Posterior cingulate gyrus (tissue), 11 donors: ENCODE results near the gene PRDM8.
A peak's percentile ranks its signal among the peaks of the same experiment; 100 is the strongest.

Experiments used
- DNase-seq, 10 donors: peaks; one replicate each; pipeline versions ENCODE4 v3.0.0 to v3.0.0-alpha.2; 2020 to 2021; ENCODE audit warnings: mixed read lengths in 3 of 10
- intact Hi-C: fragments of 100-400 bp; cut with DNase I; formaldehyde crosslinking; loops from one replicate; pipeline ENCODE4 v1.15.1; 2023

PRDM8 gene

DNA sequence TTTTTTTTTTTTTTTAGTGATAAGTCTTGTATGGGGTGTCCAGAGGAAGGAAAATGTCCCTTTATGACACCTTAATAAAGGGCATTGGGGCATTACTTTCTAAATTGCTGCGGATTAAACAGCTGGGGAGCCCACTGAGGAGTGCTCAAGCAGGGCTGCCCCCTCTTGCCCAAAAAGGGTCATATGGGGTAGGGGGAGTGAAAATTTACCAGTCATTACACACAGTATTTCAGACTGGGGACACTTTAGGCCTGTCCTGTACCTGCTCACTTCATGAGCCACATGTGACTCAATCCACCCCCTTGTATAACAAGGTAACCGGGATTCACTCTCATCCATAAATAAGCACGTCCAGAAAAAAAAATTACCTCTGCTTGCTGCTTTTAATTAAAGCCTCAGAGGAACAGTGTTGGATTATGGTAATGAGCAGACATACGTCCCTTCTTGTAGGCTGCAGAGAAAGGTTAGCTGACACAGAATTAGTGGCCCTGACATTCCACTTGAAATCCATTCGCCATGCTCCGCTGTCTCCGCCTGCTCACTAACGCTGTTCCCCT, 1.8 kb downstream of the PRDM8 start:
- intact Hi-C loops = no loop called here
- DNase-seq = peak in 1 of 10 donors; percentile 27

DNA sequence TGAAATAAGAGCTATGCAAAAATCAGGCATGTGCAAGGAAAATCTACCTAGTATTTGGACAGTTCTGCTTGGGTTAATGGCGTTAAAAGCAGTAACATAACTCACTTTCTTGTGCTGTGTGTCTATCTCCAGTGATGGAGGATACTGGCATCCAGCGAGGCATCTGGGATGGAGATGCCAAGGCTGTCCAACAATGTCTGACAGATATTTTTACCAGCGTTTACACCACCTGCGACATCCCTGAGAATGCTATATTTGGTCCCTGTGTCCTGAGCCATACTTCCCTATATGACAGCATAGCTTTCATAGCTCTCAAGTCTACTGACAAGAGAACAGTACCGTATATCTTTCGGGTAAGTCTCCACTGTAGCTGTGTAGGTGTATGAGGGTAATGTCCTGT, 2.6 kb downstream of the PRDM8 start:
- DNase-seq = peak in 1 of 10 donors; percentile 62
- intact Hi-C loops = no loop called here

DNA sequence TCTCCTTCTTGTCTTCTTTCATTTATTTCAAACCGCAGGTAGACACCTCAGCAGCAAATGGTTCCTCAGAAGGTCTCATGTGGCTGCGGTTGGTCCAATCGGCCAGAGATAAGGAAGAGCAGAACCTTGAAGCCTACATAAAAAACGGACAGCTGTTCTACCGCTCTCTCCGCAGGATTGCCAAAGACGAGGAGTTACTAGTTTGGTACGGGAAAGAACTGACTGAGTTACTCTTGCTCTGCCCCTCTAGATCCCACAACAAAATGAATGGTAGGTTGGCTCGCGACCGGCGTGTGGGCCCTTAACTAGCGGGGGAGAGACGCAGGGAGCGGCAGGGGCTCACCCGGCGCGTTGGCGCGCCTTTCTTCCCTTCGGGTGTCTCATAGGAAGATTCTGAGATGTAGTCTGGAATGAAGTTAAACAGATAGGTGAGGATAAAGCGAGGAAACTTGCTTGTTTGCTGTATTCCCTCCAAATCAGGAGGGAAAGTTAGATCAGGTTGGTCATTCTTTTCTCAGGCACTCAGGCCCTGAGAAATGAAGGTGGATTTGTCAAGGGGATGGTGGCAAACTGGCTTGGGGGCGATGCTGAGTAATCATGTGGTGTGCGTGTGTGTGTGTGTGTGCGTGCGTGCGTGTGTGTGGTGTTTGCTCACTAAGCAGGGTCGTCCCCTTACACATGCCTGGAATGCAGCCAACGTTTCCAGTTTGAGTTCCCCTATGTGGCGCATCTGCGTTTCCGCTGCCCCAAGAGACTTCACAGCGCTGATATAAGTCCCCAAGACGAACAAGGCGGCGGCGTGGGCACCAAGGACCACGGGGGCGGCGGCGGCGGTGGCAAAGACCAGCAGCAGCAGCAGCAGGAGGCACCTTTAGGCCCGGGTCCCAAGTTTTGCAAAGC, 4.2 kb downstream of the PRDM8 start:
- intact Hi-C loops = no loop called here
- peak in 4 of 10 donors; percentile 8 to 82 (median 57) for DNase-seq

DNA sequence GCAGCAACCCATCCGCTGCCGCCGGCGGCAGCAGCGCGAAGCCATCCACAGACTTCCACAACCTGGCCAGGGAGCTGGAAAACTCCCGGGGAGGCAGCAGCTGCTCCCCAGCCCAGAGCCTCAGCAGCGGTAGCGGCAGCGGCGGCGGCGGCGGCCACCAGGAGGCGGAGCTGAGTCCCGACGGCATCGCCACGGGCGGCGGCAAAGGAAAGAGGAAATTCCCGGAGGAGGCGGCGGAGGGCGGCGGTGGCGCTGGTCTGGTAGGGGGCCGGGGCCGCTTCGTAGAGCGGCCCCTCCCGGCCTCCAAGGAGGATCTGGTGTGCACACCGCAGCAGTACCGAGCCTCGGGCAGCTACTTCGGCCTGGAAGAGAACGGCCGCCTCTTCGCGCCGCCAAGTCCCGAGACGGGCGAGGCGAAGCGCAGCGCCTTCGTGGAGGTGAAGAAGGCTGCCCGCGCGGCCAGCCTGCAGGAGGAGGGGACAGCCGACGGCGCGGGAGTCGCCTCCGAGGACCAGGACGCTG, 4.9 kb downstream of the PRDM8 start:
- peak in 9 of 10 donors; percentile 54 to 96 (median 73) for DNase-seq
- intact Hi-C loops = no loop called here

DNA sequence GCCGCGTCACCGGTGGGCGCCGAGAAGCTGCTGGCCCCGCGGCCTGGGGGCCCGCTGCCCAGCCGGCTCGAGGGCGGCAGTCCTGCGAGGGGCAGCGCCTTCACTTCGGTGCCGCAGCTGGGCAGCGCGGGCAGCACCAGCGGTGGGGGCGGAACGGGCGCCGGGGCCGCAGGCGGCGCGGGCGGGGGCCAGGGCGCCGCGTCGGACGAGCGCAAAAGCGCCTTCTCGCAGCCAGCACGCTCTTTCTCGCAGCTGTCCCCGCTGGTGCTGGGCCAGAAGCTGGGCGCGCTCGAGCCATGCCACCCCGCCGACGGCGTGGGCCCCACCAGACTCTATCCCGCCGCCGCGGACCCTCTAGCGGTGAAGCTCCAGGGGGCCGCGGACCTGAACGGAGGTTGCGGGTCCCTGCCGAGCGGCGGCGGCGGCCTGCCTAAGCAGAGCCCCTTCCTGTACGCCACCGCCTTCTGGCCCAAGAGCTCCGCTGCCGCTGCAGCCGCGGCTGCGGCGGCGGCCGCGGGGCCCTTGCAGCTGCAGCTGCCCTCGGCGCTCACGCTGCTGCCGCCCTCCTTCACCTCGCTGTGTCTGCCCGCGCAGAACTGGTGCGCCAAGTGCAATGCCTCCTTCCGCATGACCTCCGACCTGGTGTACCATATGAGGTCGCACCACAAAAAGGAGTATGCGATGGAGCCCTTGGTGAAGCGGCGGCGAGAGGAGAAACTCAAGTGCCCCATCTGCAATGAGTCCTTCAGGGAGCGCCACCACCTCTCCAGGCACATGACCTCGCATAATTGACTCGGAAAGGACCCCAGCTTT, 5.6 kb downstream of the PRDM8 start:
- peak in 5 of 10 donors; percentile 10 to 90 (median 72) for DNase-seq
- intact Hi-C loops = no loop called here

DNA sequence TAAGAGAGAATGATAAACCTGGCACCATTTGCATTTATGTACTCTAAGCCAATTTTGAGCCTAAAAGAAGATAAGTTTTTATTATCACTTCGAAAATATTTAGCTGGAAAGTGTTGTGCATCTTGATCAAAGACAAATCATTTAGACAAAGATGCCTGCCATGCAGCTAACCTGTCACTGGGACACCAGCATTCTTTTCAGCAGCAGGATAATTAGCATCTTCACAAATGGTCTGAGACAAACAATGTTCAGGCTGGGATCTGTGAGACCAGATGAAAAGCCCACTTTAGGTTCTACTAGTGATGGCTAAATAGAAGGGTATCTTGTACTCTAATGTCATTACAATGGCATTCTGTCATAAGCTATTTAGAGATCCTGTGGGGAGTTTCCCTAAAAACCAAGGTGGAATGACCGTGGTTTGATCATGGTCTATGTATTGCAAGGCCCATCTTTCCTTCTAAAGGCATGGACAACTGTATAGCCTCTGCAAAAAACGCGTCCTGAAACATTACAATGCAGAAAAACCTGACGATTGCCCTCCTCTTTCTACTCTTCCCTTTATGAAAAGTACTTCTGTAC, 7.2 kb downstream of the PRDM8 start:
- intact Hi-C loops = no loop called here
- no peak for DNase-seq

DNA sequence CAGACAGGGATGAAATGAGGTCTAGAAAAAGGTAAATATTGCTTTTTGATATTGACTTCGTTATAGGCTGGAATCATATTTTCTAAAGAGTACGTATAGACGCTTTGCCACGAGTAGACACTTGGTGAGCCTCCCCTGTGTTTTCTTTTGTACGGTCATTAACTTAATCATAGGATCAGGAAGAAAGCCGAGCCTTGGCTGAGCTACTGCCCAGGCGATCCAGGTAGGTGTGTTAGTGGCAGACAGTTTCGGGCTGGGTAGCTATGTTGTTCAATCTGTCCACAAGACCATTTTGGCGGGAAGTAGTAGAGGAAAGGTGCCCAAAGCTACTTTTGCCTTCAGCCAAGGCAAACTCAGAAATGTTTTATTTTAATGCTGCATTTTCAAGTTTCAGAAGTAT, 8.8 kb downstream of the PRDM8 start:
- intact Hi-C loops = no loop called here
- DNase-seq = peak in 1 of 10 donors; percentile 61

DNA sequence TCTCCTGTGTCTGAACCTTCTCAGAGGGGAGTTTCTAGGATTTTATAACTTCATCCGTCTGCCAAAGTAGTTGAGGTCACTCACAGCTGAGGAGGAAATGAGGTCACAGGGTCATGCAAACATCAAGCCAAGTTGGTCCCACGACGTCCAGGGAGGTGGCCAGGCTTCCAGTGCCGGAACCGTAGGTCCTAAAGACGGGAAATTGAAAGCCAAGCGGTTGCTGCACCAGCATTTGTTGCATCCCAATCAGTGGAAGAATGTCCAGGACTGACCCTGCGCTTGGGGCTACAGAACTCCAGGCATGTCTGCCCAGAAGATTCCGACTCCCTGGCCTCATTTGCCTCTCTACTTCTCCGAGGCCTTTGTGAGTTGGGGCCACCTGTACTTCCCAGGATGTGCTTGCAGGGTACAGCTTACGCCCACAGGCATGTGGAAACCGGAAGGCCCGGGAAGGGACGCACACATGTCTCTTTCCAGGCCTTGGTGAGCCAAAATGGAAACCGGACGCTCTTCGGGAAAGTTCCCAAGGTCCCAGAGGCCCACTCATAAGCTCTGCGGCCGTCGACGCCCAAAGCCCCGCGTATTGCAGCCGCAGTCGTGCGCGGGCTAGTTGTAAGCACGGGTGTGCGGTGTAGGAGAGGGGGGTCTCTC, 9.3 kb downstream of the PRDM8 start:
- DNase-seq = peak in 3 of 10 donors; percentile 59 to 80 (median 71)
- intact Hi-C loops = no loop called here

DNA sequence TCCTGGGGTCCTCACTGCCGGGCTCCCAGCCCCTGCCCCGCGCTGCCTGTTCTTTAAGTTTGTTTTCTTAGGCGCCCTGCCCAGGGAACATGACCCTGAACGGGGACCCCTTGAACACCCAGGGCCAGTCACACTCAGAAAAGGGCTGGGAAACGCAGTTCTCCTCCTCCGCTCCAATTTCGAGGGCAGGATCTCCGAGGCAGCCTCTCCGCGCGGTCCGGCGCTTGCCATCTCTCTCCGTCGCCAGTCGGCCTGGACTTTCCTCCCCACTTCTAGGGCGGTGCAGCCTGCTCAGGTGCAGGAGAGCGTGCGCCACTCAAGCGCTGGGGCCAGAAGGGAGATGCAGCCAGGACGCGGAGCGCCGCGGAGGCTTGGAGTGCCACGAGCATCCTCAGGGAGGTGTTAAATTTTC, 9.9 kb downstream of the PRDM8 start:
- peak in 3 of 10 donors; percentile 55 to 86 (median 67) for DNase-seq
- intact Hi-C loops = no loop called here

DNA sequence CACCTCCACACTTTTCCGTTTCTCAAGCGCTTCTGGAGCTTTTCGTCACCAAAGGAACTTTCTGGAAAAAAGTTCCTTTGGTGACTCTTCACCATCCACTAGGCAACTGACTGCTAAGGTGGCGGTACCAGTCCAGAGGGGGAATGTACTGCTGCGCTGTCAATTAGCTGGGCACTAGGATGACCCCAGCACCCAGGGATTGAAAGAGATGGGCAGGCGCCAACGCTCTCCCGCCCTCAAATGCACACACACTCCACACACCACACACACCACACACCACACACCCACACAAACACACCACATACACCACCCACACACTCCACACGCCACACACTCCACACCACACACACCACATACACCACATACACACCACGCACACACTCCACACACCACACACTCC, 10.4 kb downstream of the PRDM8 start:
- intact Hi-C loops = no loop called here
- DNase-seq = peak in 1 of 10 donors; percentile 66

DNA sequence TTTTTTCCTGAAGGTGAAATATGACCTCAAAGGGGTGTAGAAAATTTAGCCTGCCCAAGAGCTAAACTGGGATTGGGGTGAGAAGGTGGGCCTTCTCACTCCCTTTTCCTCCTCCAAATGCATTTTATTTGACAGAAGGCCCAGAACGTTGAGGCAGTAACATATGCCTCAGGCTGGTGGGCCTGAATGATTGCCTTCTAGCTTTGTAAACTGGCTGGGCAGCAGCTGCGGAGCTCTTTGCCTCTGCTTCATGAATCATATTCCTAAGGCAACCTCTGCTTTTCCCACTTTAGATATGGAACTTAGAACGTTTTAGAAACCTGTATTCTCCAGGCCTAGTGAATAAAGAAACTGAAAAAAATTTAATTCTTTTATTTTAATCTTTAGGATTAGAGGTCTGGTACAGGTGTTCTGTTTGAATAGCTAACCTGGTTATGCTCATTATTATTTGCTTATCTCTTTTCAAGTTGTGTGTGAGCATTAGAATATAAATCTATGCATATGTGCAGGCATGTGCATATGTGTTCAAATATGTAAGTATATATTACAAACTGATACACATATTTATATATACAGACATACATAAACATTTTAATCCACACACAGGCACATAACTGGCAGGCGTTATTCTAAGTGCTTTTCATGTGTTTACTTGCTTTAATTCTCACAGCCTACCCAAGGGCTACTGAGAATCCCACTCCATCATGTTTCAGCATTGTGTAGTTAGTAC, 11.5 kb downstream of the PRDM8 start:
- peak in 2 of 10 donors; percentile 39 to 45 for DNase-seq
- intact Hi-C loops = no loop called here

DNA sequence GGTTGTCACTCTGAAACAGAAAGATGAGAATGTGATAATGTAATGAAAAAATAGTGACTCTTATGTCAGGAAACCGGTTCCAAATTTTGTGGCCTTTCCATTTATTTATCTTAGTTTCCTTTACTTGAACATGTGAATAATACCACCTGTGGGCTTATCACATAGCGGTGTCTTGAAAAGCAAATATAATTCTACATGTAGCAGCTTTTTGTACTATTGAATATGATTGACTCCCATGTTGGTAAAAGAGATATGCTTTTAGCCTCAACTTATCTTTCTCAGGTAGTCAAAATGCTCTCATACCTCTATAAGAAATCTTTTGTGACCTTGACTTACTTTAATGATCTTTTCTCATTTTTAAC, 12.0 kb downstream of the PRDM8 start:
- no peak for DNase-seq
- intact Hi-C loops = no loop called here

DNA sequence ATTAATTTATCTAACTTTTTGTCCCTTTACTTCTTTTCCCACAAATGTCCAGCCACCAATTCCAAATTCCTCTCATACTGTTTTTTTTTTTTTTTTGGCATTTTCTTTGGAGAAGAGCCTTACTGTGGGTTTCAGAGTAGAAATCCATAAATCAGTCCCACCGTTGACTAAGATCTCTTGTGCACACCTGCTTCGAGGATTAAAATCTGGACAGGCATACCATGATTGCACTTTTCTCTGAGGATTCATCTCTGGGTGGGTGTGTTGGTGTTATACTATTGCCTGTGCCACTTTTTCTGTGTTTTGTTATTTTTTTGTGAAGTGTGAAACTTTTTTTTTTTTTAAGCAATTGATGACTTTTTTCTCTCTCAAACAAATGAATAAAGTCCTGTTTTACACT, 13.2 kb downstream of the PRDM8 start:
- DNase-seq = no peak
- intact Hi-C loops = no loop called here

DNA sequence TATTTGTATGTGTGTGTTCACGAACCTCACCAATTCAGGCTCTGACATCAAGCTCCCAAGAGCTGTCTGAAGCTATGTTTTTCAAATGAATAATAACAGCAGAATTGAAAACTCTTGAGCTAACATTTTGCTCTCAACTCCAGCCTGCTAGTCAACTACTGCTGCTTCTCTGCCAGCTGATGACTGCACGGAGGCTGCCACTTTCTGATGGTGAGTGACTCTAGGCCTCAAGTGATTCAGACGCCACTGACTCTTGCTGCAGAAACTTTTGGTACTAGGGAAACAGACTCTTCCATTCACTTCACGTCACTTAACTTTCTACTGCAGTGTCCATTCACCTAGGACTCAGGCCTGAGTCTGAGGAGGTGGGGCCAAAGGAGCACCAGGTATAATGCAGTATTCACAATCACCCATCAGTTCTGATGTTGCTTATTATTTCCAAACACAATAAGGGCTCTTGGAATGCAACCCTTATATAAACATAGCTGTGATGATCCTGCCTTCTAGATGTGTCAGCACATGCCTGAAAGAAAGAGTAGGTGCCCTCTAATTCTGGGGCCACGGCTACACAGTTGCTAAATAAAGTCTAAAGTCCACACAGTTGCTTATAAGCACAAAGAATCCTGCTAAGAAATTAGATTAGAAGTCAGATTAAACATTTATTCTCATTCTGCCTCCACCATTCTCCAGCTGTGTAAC, 16.0 kb downstream of the PRDM8 start:
- DNase-seq = peak in 1 of 10 donors; percentile 5
- intact Hi-C loops = no loop called here

DNA sequence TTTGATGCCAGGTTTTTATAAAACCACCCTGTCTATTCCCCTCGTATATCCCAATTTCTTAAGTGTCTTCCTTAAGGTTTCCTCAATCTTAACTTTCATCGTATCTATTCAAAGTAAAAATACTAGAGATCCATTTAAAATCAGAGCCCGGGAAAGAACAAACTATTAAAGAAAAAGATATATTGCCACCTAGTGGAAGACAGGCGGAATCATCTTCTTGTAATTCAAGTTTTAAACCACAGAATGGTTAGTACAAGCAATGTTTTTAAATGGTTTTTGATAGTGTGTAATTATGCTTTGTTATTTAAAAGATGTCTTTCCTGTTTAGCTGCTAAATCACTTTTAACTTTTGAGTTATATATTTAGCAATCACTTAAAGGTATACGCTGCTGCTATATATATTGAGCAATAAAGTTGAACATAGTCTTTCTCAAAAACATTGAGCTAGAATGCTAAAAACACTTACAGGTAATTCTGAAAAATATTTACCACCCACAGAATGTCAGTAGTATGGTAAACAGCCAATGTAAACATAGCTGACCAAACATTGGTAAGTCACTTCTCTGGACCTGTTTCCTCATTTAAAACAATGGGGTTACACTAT, 18.2 kb downstream of the PRDM8 start:
- DNase-seq = peak in 1 of 10 donors; percentile 2
- intact Hi-C loops = loop anchor here (5.0 kb wide), 3 partner anchors 33 to 1263 kb away; no protein-coding TSS in a partner anchor

DNA sequence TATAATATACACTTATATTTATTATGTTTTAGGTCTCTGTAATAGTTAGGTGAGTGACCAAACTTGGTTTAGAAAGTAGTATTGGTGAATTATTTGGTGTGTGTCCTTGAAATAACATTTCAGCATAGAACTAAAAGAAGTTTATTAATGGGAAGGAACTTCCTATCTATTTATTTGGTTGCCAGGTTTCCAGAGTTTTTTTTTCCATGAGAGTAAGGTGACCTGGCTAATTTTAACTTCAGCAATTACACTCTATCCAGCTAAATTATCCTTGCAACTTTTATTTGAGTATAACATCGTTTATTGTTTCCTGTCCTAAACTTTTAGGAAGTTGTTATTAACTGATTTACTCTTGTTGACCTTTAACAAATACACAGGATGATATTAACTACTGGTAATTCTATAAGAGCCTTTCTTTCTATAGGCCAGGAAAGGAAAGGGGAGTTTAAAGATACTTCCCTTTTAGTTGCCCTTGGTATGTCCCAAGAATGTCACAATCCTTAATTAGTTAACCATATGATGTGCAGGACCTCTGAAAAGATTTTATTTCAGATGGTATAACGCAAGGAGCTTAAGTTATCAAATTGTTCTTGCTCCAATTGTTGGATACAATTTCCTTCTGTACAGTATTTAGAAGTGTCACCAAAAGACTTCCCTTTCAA, 18.9 kb downstream of the PRDM8 start:
- intact Hi-C loops = loop anchor here (5.0 kb wide), 3 partner anchors 34 to 1264 kb away; no protein-coding TSS in a partner anchor
- DNase-seq = no peak

DNA sequence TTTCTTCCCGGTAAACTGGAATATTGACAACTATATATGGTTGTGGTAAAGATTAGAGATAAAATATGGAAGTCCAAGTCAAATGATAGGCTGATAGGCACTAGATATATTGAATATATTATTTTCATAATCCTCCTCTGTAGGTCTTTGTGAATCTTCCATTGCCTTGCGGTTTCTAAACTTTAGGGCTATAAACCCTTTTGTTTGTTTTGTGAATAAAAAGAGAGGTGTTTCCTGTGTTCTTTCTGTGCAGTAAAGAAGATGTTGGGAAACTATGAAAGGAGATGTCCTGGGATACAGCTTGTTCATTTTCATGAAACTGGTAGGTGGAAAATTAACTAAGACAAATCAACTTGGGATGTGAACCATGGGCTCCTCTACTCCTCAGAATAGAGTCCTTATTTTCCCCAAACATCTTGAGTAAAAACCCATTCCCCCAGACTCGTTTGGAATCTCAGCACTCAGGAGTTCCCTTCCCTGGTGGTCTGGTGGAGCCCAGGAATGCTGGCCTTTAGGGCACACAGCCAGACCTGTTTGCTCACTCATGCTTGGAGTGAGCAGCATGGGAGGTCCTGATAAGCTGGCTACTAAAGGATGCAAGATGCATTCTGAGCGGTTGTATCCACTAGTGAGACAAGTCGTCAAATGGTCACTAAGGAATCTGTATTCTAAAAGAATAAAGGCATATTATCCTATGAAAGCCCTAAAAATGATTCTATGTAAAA, 22.2 kb downstream of the PRDM8 start:
- intact Hi-C loops = loop anchor here (5.0 kb wide), 3 partner anchors 37 to 1267 kb away; no protein-coding TSS in a partner anchor
- peak in 1 of 10 donors; percentile 20 for DNase-seq
